ENCODE measurements around the gene SHROOM1.

SHROOM1 gene

GRCh38 chr5:132775476-132775961 lies 54.9 kb downstream of the SHROOM1 start:
- TF ChIP-seq GATA2 (IDR thresholded peaks at IDR 0.05; ENCODE audit: low read depth, low read length) (no peak), GATA3 (IDR thresholded peaks at IDR 0.05; ENCODE audit: low read depth, low read length) (no peak)

GRCh38 chr5:132774896-132775295 lies 55.6 kb downstream of the SHROOM1 start:
- TF ChIP-seq GATA2 (IDR thresholded peaks at IDR 0.05; ENCODE audit: low read depth, low read length): no peak
- no peak for TF ChIP-seq GATA3 (IDR thresholded peaks at IDR 0.05; ENCODE audit: low read depth, low read length)

- TF ChIP-seq GATA2 (IDR thresholded peaks at IDR 0.05; ENCODE audit: low read depth, low read length) (no peak), GATA3 (IDR thresholded peaks at IDR 0.05; ENCODE audit: low read depth, low read length) (no peak)
Observed at GRCh38 chr5:132774406-132774805, 56.0 kb downstream of the SHROOM1 start.

GRCh38 chr5:132773601-132774355 lies 56.7 kb downstream of the SHROOM1 start:
- TF ChIP-seq GATA2 (IDR thresholded peaks at IDR 0.05; ENCODE audit: low read depth, low read length): no peak

- TF ChIP-seq GATA2 (IDR thresholded peaks at IDR 0.05; ENCODE audit: low read depth, low read length): no peak
- TF ChIP-seq GATA3 (IDR thresholded peaks at IDR 0.05; ENCODE audit: low read depth, low read length): no peak
Observed at GRCh38 chr5:132773114-132773513, 57.3 kb downstream of the SHROOM1 start.

GRCh38 chr5:132772291-132773070 lies 58.0 kb downstream of the SHROOM1 start:
- TF ChIP-seq GATA2 (IDR thresholded peaks at IDR 0.05; ENCODE audit: low read depth, low read length) (no peak), GATA3 (IDR thresholded peaks at IDR 0.05; ENCODE audit: low read depth, low read length) (no peak)
